Measurements from ENCODE around the gene ADAMTSL3. TPM values are rescaled to one million over a fixed set of nuclear protein-coding genes. Genes with fewer than 3 reads are reported as not detected.

The ADAMTSL3 gene
- polyA plus RNA-seq, 1 experiment, result 0.05 TPM

- H3K27ac ChIP-seq (ENCODE audit: low read depth, low read length), result no peak overlapping the region
- no peaks in the 10 kb centered on the region for H3K27me3 ChIP-seq (ENCODE audit: control insufficient read depth, insufficient read depth, low read length)
- H3K4me3 ChIP-seq (ENCODE audit: low read depth, low read length), result no peak overlapping the region
- no peak for TF ChIP-seq CTCF (IDR thresholded peaks at IDR 0.05; ENCODE audit: low read depth, low read length)
- no peaks in the 10 kb centered on the region for H3K9me3 ChIP-seq (ENCODE audit: control insufficient read depth, insufficient read depth, low read length)
- ChIA-PET CTCF (interaction anchor here (1.5 kb wide), 1 partner anchor 259 kb away, joined by 3 read pairs; no protein-coding TSS in a partner anchor), POLR2A (no interaction called here)
- no peak for DNase-seq (ENCODE audit: low read depth, low spot score)
These were observed 338.6 kb downstream of the ADAMTSL3 start for GRCh38 chr15:83992324-83993031.

GRCh38 chr15:83993591-83993990 lies 339.7 kb downstream of the ADAMTSL3 start:
- peak; percentile 26 for TF ChIP-seq CTCF (IDR thresholded peaks at IDR 0.05; ENCODE audit: low read depth, low read length)

GRCh38 chr15:83998486-83998885 lies 344.6 kb downstream of the ADAMTSL3 start:
- DNase-seq (ENCODE audit: low read depth, low spot score), result no peak
- H3K4me3 ChIP-seq (ENCODE audit: low read depth, low read length), result no peak overlapping the region
- no peaks in the 10 kb centered on the region for H3K9me3 ChIP-seq (ENCODE audit: control insufficient read depth, insufficient read depth, low read length)
- no peaks in the 10 kb centered on the region for H3K27me3 ChIP-seq (ENCODE audit: control insufficient read depth, insufficient read depth, low read length)
- POLR2A ChIA-PET, result no interaction called here
- H3K27ac ChIP-seq (ENCODE audit: low read depth, low read length), result no peak overlapping the region
- no peak for TF ChIP-seq CTCF (IDR thresholded peaks at IDR 0.05; ENCODE audit: low read depth, low read length)
- CTCF ChIA-PET, result no interaction called here

More at GRCh38 chr15:83993591-83993990, 339.7 kb downstream of the ADAMTSL3 start:
- no peak overlapping the region for H3K27ac ChIP-seq (ENCODE audit: low read depth, low read length)
- H3K4me3 ChIP-seq (ENCODE audit: low read depth, low read length), result no peak overlapping the region
- H3K9me3 ChIP-seq (ENCODE audit: control insufficient read depth, insufficient read depth, low read length), result no peaks in the 10 kb centered on the region
- ChIA-PET CTCF (interaction anchor here (0.9 to 1.5 kb wide), 3 partner anchors 42 to 745 kb away, joined by 3 to 4 read pairs (median 3); no protein-coding TSS in a partner anchor), POLR2A (no interaction called here)
- no peaks in the 10 kb centered on the region for H3K27me3 ChIP-seq (ENCODE audit: control insufficient read depth, insufficient read depth, low read length)
- no peak for DNase-seq (ENCODE audit: low read depth, low spot score)

- ChIA-PET CTCF (no interaction called here), POLR2A (no interaction called here)
- no peak for DNase-seq (ENCODE audit: low read depth, low spot score)
- H3K27ac ChIP-seq (ENCODE audit: low read depth, low read length), result no peak overlapping the region
- H3K4me3 ChIP-seq (ENCODE audit: low read depth, low read length), result no peak overlapping the region
- no peak for TF ChIP-seq CTCF (IDR thresholded peaks at IDR 0.05; ENCODE audit: low read depth, low read length)
- no peaks in the 10 kb centered on the region for H3K27me3 ChIP-seq (ENCODE audit: control insufficient read depth, insufficient read depth, low read length)
- H3K9me3 ChIP-seq (ENCODE audit: control insufficient read depth, insufficient read depth, low read length), result no peaks in the 10 kb centered on the region
These were observed 345.6 kb downstream of the ADAMTSL3 start for GRCh38 chr15:83999396-84000135.

GRCh38 chr15:84001037-84001436 lies 347.1 kb downstream of the ADAMTSL3 start:
- Histone ChIP-seq H3K27me3 (ENCODE audit: control insufficient read depth, insufficient read depth, low read length) (no peaks in the 10 kb centered on the region), H3K4me3 (ENCODE audit: low read depth, low read length) (no peak overlapping the region), H3K27ac (ENCODE audit: low read depth, low read length) (no peak overlapping the region), H3K9me3 (ENCODE audit: control insufficient read depth, insufficient read depth, low read length) (no peaks in the 10 kb centered on the region)
- CTCF ChIA-PET, result no interaction called here
- TF ChIP-seq CTCF (IDR thresholded peaks at IDR 0.05; ENCODE audit: low read depth, low read length), result no peak
- POLR2A ChIA-PET, result no interaction called here
- no peak for DNase-seq (ENCODE audit: low read depth, low spot score)

Measured in AG04450 (cell line).